Neural cell (in vitro differentiated cells): Measurements from ENCODE around the gene ANKRD65. TPM values are rescaled to one million over a fixed set of nuclear protein-coding genes. Genes with fewer than 3 reads are reported as not detected.
"Not testable (repeated sequence)": the region's sequence is repeated elsewhere in the genome, so short reads cannot be mapped to it uniquely, and the experiment has no call there.

Experiments used
- H2AFZ ChIP-seq: fragments of 200-600, 300-800 bp; sonication (generic), shearing (Covaris generic); 2 replicates; pipeline ENCODE4 v1.6.0; 2014; ENCODE audit warnings: low read depth, mild to moderate bottlenecking, antibody characterized with exemption, low read length, moderate library complexity
- H3F3A ChIP-seq: fragments of 200-600 bp; shearing (Covaris generic); 2 replicates; pipeline ENCODE4 v1.6.1; 2016; ENCODE audit warnings: mild to moderate bottlenecking, moderate library complexity, mixed read lengths, antibody characterized with exemption, low read length; ENCODE audit not compliant: insufficient read depth, poor library complexity, severe bottlenecking
- H3K27ac ChIP-seq: fragments of 200-600, 300-800 bp; sonication (generic), shearing (Covaris generic); 2 replicates; pipeline ENCODE4 v1.5.1; 2014; ENCODE audit warnings: mild to moderate bottlenecking, low read length, moderate library complexity
- H3K27me3 ChIP-seq: fragments of 300-800, 200-600 bp; sonication (generic), shearing (Covaris generic); 2 replicates; pipeline ENCODE4 v1.6.0; 2014; ENCODE audit warnings: mild to moderate bottlenecking, low read depth, low read length, moderate library complexity; ENCODE audit not compliant: insufficient read depth
- H3K36me3 ChIP-seq: fragments of 300-800, 200-600 bp; sonication (generic), shearing (Covaris generic); 2 replicates; pipeline ENCODE4 v1.5.1; 2014; ENCODE audit warnings: mild to moderate bottlenecking, antibody characterized with exemption, low read length, moderate library complexity; ENCODE audit not compliant: insufficient read depth
- H3K4me2 ChIP-seq: fragments of 300-800, 200-600 bp; sonication (generic), shearing (Covaris generic); 2 replicates; pipeline ENCODE4 v1.6.0; 2014; ENCODE audit warnings: mild to moderate bottlenecking, low read length
- H3K4me3 ChIP-seq: fragments of 300-800, 200-600 bp; sonication (generic), shearing (Covaris generic); 2 replicates; pipeline ENCODE4 v1.5.1; 2014; ENCODE audit warnings: mild to moderate bottlenecking, low read length, moderate library complexity
- H3K79me2 ChIP-seq: fragments of 200-600 bp; shearing (Covaris generic); replicated peaks from 2 replicates; pipeline ENCODE4 v1.6.0; 2014; ENCODE audit warnings: mild to moderate bottlenecking, low read length, moderate library complexity; ENCODE audit not compliant: insufficient read depth
- H3K9ac ChIP-seq: fragments of 300-800, 200-600 bp; sonication (generic), shearing (Covaris generic); 2 replicates; pipeline ENCODE4 v1.6.1; 2016; ENCODE audit warnings: mild to moderate bottlenecking, low read length, mixed read lengths
- H3K9me2 ChIP-seq: fragments of 200-600 bp; shearing (Covaris generic); 2 replicates; pipeline ENCODE4 v1.6.1; 2016; ENCODE audit warnings: mild to moderate bottlenecking, low read length, mixed read lengths; ENCODE audit not compliant: insufficient read depth
- H3K9me3 ChIP-seq: fragments of 200-600, 300-800 bp; sonication (generic), shearing (Covaris generic); 2 replicates; pipeline ENCODE4 v1.6.1; 2016; ENCODE audit warnings: mild to moderate bottlenecking, mixed run types, low read length, moderate library complexity, mixed read lengths
- H4K20me1 ChIP-seq: fragments of 200-600 bp; shearing (Covaris generic); 2 replicates; pipeline ENCODE4 v1.6.1; 2016; ENCODE audit warnings: mild to moderate bottlenecking, mixed run types; ENCODE audit not compliant: insufficient read depth
- EP300 ChIP-seq: fragments of 450-650 bp; conservative IDR thresholded peaks from 2 replicates; pipeline ENCODE4 v1.6.1; 2014; ENCODE audit warnings: antibody characterized with exemption, mild to moderate bottlenecking, moderate library complexity; ENCODE audit not compliant: poor library complexity, severe bottlenecking
- EZH2 ChIP-seq: fragments of 200-600, 300-800 bp; shearing (Covaris generic), sonication (generic); IDR thresholded peaks from 2 replicates; pipeline ENCODE4 v1.6.1; 2014; ENCODE audit warnings: antibody characterized with exemption, low read length, borderline replicate concordance, mild to moderate bottlenecking; ENCODE audit not compliant: insufficient read depth, poor library complexity, severe bottlenecking
- POLR2AphosphoS5 ChIP-seq: IDR thresholded peaks from 2 replicates; pipeline ENCODE4 v1.6.1; 2012
- RAD21 ChIP-seq: fragments of 450-650 bp; conservative IDR thresholded peaks from 2 replicates; pipeline ENCODE4 v1.6.1; 2014; ENCODE audit warnings: antibody characterized with exemption, mild to moderate bottlenecking, moderate library complexity
- SMC3 ChIP-seq: fragments of 450-650 bp; conservative IDR thresholded peaks from 2 replicates; pipeline ENCODE4 v1.6.1; 2014; ENCODE audit warnings: antibody characterized with exemption, mild to moderate bottlenecking, moderate library complexity; ENCODE audit not compliant: poor library complexity
- polyA plus RNA-seq: library from polyadenylated mRNA; depleted of rRNA; stranded (reverse); fragments of >200 nt; gene quantifications from 2 replicates; pipeline ENCODE4 v1.2.3, GENCODE V29; 2014
- TF ChIP-seq, protein P1 (sequence below): IDR thresholded peaks from 2 replicates; pipeline ENCODE4 v1.6.1; 2012; ENCODE audit warnings: borderline replicate concordance

ANKRD65 gene
- polyA plus RNA-seq, 1 donor from 2014 or later: not detected

DNA sequence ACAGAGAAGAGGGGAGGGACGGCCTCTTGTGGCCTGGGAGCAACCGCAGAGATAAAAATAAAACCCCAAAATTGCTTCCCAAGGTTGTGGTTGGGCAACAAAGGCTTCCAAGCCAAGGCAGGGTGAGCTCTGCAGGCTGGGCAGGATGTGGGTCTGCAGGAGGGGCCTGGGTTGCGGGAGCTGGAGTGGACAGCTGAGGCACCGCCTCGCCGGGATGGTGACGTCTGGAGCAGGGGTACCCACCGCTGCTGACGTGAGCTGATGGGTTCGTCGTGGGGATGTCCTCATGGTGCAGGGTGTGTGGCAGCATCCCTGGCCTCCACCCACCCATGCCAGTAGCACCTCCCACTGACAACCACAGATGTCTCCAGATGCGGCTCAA is 49.7 kb downstream of the ANKRD65 start:
- H3K27ac ChIP-seq: no peak overlapping the region
- no peaks in the 10 kb centered on the region for H4K20me1 ChIP-seq
- no peak overlapping the region for H3K4me3 ChIP-seq
- no peaks in the 10 kb centered on the region for H3K9me3 ChIP-seq
- no peaks in the 10 kb centered on the region for H3K36me3 ChIP-seq
- no peaks in the 10 kb centered on the region for H3K9me2 ChIP-seq
- no peak overlapping the region for H3K4me2 ChIP-seq
- H3F3A ChIP-seq: no peaks in the 10 kb centered on the region
- no peaks in the 10 kb centered on the region for H3K27me3 ChIP-seq
- H3K9ac ChIP-seq: no peak overlapping the region
- no peak overlapping the region for H2AFZ ChIP-seq
- no peak for TF ChIP-seq EZH2
- TF ChIP-seq EP300: no peak
- no peak for TF ChIP-seq SMC3
- H3K79me2 ChIP-seq: no peaks in the 10 kb centered on the region

- no peak for TF ChIP-seq POLR2AphosphoS5
- TF ChIP-seq, protein P1, sequence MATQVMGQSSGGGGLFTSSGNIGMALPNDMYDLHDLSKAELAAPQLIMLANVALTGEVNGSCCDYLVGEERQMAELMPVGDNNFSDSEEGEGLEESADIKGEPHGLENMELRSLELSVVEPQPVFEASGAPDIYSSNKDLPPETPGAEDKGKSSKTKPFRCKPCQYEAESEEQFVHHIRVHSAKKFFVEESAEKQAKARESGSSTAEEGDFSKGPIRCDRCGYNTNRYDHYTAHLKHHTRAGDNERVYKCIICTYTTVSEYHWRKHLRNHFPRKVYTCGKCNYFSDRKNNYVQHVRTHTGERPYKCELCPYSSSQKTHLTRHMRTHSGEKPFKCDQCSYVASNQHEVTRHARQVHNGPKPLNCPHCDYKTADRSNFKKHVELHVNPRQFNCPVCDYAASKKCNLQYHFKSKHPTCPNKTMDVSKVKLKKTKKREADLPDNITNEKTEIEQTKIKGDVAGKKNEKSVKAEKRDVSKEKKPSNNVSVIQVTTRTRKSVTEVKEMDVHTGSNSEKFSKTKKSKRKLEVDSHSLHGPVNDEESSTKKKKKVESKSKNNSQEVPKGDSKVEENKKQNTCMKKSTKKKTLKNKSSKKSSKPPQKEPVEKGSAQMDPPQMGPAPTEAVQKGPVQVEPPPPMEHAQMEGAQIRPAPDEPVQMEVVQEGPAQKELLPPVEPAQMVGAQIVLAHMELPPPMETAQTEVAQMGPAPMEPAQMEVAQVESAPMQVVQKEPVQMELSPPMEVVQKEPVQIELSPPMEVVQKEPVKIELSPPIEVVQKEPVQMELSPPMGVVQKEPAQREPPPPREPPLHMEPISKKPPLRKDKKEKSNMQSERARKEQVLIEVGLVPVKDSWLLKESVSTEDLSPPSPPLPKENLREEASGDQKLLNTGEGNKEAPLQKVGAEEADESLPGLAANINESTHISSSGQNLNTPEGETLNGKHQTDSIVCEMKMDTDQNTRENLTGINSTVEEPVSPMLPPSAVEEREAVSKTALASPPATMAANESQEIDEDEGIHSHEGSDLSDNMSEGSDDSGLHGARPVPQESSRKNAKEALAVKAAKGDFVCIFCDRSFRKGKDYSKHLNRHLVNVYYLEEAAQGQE: no peak
- TF ChIP-seq EP300: no peak
- no peak for TF ChIP-seq RAD21
- H3K4me3 ChIP-seq: no peak overlapping the region
- no peak overlapping the region for H3K27ac ChIP-seq
- no peaks in the 10 kb centered on the region for H3K27me3 ChIP-seq
- H2AFZ ChIP-seq: no peak overlapping the region
- H3K4me2 ChIP-seq: no peak overlapping the region
- no peaks in the 10 kb centered on the region for H3K36me3 ChIP-seq
- H3K9ac ChIP-seq: no peak overlapping the region
- no peaks in the 10 kb centered on the region for H3F3A ChIP-seq
- no peaks in the 10 kb centered on the region for H4K20me1 ChIP-seq
- no peaks in the 10 kb centered on the region for H3K9me2 ChIP-seq
- no peaks in the 10 kb centered on the region for H3K9me3 ChIP-seq
- no peaks in the 10 kb centered on the region for H3K79me2 ChIP-seq
Observed at GRCh38 chr1:1370771-1371300, 50.2 kb downstream of the ANKRD65 start.

GRCh38 chr1:1370094-1370493 is 51.0 kb downstream of the ANKRD65 start:
- H3F3A ChIP-seq, H4K20me1 ChIP-seq, H3K27ac ChIP-seq, H3K9me3 ChIP-seq, H3K4me2 ChIP-seq, H3K9ac ChIP-seq, H3K79me2 ChIP-seq, H2AFZ ChIP-seq, H3K27me3 ChIP-seq, H3K4me3 ChIP-seq, H3K36me3 ChIP-seq, H3K9me2 ChIP-seq: not testable (repeated sequence)

Other genes starting within 250 kb of the ANKRD65 start
- gene TTLL10, start 247.4 kb downstream of the ANKRD65 start, polyA plus RNA-seq: not detected in 2 replicates
- gene TNFRSF18, start 214.7 kb downstream of the ANKRD65 start, polyA plus RNA-seq: not detected in 2 replicates
- 0.66 TPM in 1 of 2 replicates, not detected in the other for gene TNFRSF4, start 207.1 kb downstream of the ANKRD65 start, polyA plus RNA-seq
- 91.2 and 114 TPM in 2 replicates for gene SDF4, start 189.3 kb downstream of the ANKRD65 start, polyA plus RNA-seq
- 46.5 and 52.6 TPM in 2 replicates for gene B3GALT6, start 189.0 kb downstream of the ANKRD65 start, polyA plus RNA-seq
- 0.74 TPM in 1 of 2 replicates, not detected in the other for gene C1QTNF12, start 174.6 kb downstream of the ANKRD65 start, polyA plus RNA-seq
- 76.5 and 79.7 TPM in 2 replicates for gene UBE2J2, start 147.4 kb downstream of the ANKRD65 start, polyA plus RNA-seq
- gene SCNN1D, start 140.8 kb downstream of the ANKRD65 start, polyA plus RNA-seq: 9.8 and 16.0 TPM in 2 replicates
- gene ACAP3, start 113.3 kb downstream of the ANKRD65 start, polyA plus RNA-seq: 186 and 230 TPM in 2 replicates
- gene PUSL1, start 112.7 kb downstream of the ANKRD65 start, polyA plus RNA-seq: 25.0 and 36.8 TPM in 2 replicates
- 131 and 132 TPM in 2 replicates for gene INTS11, start 96.6 kb downstream of the ANKRD65 start, polyA plus RNA-seq
- 9.9 and 13.3 TPM in 2 replicates for gene CPTP, start 96.5 kb downstream of the ANKRD65 start, polyA plus RNA-seq
- gene TAS1R3, start 90.0 kb downstream of the ANKRD65 start, polyA plus RNA-seq: 1.0 and 1.2 TPM in 2 replicates
- gene DVL1, start 71.9 kb downstream of the ANKRD65 start, polyA plus RNA-seq: 100 and 102 TPM in 2 replicates
- gene MXRA8, start 62.7 kb downstream of the ANKRD65 start, polyA plus RNA-seq: 0.92 and 1.7 TPM in 2 replicates
- 104 and 119 TPM in 2 replicates for gene AURKAIP1, start 46.1 kb downstream of the ANKRD65 start, polyA plus RNA-seq
- 696 and 734 TPM in 2 replicates for gene CCNL2, start 21.9 kb downstream of the ANKRD65 start, polyA plus RNA-seq
- 168 and 204 TPM in 2 replicates for gene MRPL20, start 14.0 kb downstream of the ANKRD65 start, polyA plus RNA-seq
- gene VWA1, start 14.4 kb upstream of the ANKRD65 start, polyA plus RNA-seq: 0.88 and 1.4 TPM in 2 replicates
- not detected in 2 replicates for gene ATAD3C, start 28.4 kb upstream of the ANKRD65 start, polyA plus RNA-seq
- gene ATAD3B, start 50.5 kb upstream of the ANKRD65 start, polyA plus RNA-seq: 51.3 and 57.2 TPM in 2 replicates
- gene ATAD3A, start 90.9 kb upstream of the ANKRD65 start, polyA plus RNA-seq: 30.3 and 42.7 TPM in 2 replicates
- gene TMEM240, start 119.3 kb upstream of the ANKRD65 start, polyA plus RNA-seq: 46.7 and 52.1 TPM in 2 replicates
- 56.2 and 66.3 TPM in 2 replicates for gene SSU72, start 153.6 kb upstream of the ANKRD65 start, polyA plus RNA-seq
- gene FNDC10, start 178.9 kb upstream of the ANKRD65 start, polyA plus RNA-seq: 4.5 and 6.2 TPM in 2 replicates
- 106 and 153 TPM in 2 replicates for gene MIB2, start 194.2 kb upstream of the ANKRD65 start, polyA plus RNA-seq
- gene MMP23B, start 210.9 kb upstream of the ANKRD65 start, polyA plus RNA-seq: 0.98 and 4.3 TPM in 2 replicates
- 9.6 and 13.7 TPM in 2 replicates for gene CDK11B, start 237.7 kb upstream of the ANKRD65 start, polyA plus RNA-seq